ENCODE measurements around the gene VMAC.

The VMAC gene

GRCh38 chr19:5916181-5916708 lies 11.6 kb downstream of the VMAC start:
- Mint-ChIP-seq H3K4me3 (no peak overlapping the region), H3K27me3 (no peaks in the 10 kb centered on the region), H3K27ac (ENCODE audit: low read depth) (peak overlapping the region; percentile 53), H3K36me3 (ENCODE audit: insufficient read depth) (peaks cover 29% of the 10 kb centered on the region), H3K9me3 (no peaks in the 10 kb centered on the region), H3K4me1 (no peaks in the 10 kb centered on the region)
- no peak for DNase-seq (ENCODE audit: low spot score in 2 of 2)
- ATAC-seq (replicated peaks; ENCODE audit: extremely low read depth, poor library complexity, severe bottlenecking): no peak

DNA sequence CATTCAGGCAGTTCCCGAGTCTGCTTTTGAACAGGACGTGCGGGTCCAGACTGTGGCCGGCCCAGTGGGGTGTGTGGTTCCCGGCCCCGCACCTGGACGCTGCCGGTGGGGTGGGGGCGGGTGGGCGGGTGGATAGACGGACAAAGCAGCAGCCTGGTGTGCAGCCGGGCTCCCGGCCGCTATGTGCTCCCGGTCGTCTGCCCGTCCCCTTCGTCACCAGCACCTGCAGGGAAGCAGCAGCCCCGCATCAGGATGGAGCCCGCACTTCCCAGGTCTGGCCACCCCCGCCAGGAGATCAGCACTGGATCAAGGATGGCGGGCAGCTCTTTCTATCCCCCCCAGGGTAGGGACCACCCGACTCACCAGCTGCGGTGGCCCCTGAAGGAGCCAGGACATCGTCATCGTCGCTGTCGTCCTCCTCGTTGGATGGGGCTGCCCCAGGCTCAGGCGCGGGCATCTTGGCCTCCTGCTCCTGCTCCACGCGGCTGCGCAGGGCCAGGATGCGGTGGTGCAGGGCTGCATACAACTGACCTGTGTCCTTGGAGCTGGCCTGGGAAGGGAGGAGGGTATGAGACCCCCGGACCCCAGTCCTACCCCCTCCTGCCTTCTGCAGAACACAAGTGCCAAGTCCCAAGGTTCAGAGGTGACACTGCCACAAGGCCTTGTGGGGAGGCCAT lies 12.9 kb downstream of the VMAC start:
- Mint-ChIP-seq H3K9me3 (no peaks in the 10 kb centered on the region), H3K4me1 (no peaks in the 10 kb centered on the region), H3K4me3 (no peak overlapping the region), H3K27ac (ENCODE audit: low read depth) (no peak overlapping the region), H3K27me3 (no peaks in the 10 kb centered on the region), H3K36me3 (ENCODE audit: insufficient read depth) (peaks cover 34% of the 10 kb centered on the region)
- no peak for ATAC-seq (replicated peaks; ENCODE audit: extremely low read depth, poor library complexity, severe bottlenecking)
- DNase-seq (ENCODE audit: low spot score in 2 of 2): no peak

DNA sequence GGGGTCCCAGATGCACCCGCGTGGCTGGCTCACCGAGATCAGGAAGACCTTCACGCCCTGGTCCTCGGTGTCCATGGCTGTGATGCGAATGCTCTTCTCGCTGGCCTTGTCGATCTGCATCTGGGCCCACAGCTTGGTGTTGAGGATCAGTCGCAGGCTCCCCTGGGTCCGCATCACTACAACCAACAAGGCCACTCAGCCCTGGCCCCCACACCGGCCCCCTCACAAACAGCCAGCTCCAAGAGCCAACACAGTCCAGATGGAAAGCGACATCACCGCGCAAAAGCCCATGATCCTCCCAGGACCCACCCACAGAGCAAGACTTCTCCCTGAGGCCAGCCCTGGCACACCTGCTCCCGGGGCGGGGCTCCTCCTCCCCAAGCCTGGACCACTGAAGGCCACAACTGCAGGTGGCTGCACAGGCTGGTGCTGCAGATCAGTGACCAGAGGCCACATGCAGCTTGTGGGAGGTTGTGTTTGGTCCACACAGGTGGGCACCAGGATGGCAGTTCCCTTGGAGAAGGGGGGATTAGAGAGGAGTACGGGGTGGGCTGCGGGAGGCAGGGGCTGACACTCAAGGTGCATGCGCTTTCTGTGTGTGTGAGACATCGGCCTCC lies 13.9 kb downstream of the VMAC start:
- Mint-ChIP-seq H3K27ac (ENCODE audit: low read depth) (no peak overlapping the region), H3K27me3 (no peaks in the 10 kb centered on the region), H3K9me3 (no peaks in the 10 kb centered on the region), H3K4me1 (no peaks in the 10 kb centered on the region), H3K36me3 (ENCODE audit: insufficient read depth) (peaks cover 44% of the 10 kb centered on the region), H3K4me3 (no peak overlapping the region)
- ATAC-seq (replicated peaks; ENCODE audit: extremely low read depth, poor library complexity, severe bottlenecking): no peak
- no peak for DNase-seq (ENCODE audit: low spot score in 2 of 2)

DNA sequence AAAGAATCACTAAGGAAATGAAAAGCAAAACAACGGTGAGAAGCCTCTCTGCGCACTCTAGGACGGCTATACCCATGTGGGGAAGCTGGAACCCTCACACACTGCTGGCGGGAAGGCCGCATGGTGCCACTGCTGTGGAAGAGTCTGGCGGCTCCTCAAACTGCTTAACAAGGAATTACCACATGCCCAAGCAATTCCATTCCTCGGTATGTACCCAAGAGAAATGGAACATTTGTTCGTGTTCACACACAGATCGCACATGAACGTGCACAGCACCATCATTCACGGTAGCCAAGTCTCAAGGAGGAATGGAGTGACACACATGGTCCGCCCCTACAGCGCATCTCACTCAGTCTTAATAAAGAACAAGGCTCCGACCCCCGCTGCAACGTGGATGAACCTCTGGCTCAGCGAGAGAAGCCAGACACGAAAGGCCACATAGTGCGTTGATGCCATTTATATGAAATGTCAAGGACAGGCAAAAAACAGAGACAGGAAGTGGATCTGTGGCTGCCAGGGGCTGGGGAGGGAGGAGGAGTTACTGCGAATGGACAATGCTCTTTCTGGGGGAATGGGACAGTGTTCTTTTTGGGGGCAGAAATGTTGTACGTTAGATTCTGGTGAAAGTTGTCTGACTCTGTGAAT lies 17.0 kb downstream of the VMAC start:
- no peak for ATAC-seq (replicated peaks; ENCODE audit: extremely low read depth, poor library complexity, severe bottlenecking)
- H3K4me3 Mint-ChIP-seq: no peak overlapping the region
- H3K4me1 Mint-ChIP-seq: no peaks in the 10 kb centered on the region
- no peak overlapping the region for H3K27ac Mint-ChIP-seq (ENCODE audit: low read depth)
- H3K27me3 Mint-ChIP-seq: no peaks in the 10 kb centered on the region
- H3K36me3 Mint-ChIP-seq (ENCODE audit: insufficient read depth): peaks cover 48% of the 10 kb centered on the region
- no peak for DNase-seq (ENCODE audit: low spot score in 2 of 2)
- H3K9me3 Mint-ChIP-seq: no peaks in the 10 kb centered on the region

DNA sequence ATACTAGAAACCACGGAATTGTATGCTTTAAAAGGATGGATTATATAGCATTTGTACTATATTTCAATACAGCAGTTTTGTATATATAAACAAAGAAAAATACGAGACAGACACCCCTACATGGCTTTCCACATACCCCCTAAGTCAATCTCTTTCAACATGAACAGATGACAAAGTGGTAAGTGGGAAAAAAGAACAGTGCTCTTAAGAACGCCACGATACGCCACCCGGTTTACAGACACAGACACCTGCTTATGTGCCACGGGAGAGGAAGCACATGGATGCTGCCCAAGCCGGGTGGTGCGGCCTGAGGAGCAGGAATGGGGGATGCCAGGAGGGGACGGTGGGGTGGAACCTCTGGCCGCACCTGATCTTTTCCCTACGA lies 17.5 kb downstream of the VMAC start:
- Mint-ChIP-seq H3K9me3 (no peaks in the 10 kb centered on the region), H3K4me1 (no peaks in the 10 kb centered on the region), H3K36me3 (ENCODE audit: insufficient read depth) (peaks cover 46% of the 10 kb centered on the region), H3K27me3 (no peaks in the 10 kb centered on the region), H3K27ac (ENCODE audit: low read depth) (no peak overlapping the region), H3K4me3 (no peak overlapping the region)
- DNase-seq (ENCODE audit: low spot score in 2 of 2) (no peak), ATAC-seq (replicated peaks; ENCODE audit: extremely low read depth, poor library complexity, severe bottlenecking) (no peak)

DNA sequence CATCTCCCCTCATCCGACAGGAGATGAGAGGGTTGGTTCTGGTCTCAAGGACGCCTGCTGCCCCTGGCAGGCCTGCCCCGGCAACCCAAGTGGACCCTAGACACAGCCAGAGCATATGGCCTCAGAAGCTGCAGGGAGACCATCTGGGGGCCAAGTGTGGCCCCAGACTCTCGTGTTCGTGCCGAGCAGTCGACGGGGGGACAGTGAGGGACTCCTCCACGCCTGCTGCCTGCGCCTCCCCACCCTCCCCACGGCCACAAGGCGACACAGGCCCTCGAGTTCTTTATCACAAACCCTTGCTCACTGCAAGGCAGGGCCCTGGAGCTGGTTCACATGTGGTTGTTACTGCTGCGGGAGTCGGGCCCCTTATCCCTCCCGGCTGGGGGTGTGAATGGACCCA lies 18.7 kb downstream of the VMAC start:
- DNase-seq (ENCODE audit: low spot score in 2 of 2) (no peak), ATAC-seq (replicated peaks; ENCODE audit: extremely low read depth, poor library complexity, severe bottlenecking) (no peak)
- H3K27ac Mint-ChIP-seq (ENCODE audit: low read depth): no peak overlapping the region
- no peak overlapping the region for H3K4me3 Mint-ChIP-seq
- H3K27me3 Mint-ChIP-seq: no peaks in the 10 kb centered on the region
- H3K9me3 Mint-ChIP-seq: no peaks in the 10 kb centered on the region
- H3K36me3 Mint-ChIP-seq (ENCODE audit: insufficient read depth): peaks cover 53% of the 10 kb centered on the region
- H3K4me1 Mint-ChIP-seq: no peaks in the 10 kb centered on the region

- ATAC-seq (replicated peaks; ENCODE audit: extremely low read depth, poor library complexity, severe bottlenecking) (no peak), DNase-seq (ENCODE audit: low spot score in 2 of 2) (no peak)
- Mint-ChIP-seq H3K36me3 (ENCODE audit: insufficient read depth) (peaks cover 38% of the 10 kb centered on the region), H3K4me1 (no peaks in the 10 kb centered on the region), H3K27ac (ENCODE audit: low read depth) (no peak overlapping the region), H3K9me3 (no peaks in the 10 kb centered on the region), H3K27me3 (no peaks in the 10 kb centered on the region), H3K4me3 (no peak overlapping the region)
Observed at GRCh38 chr19:5925830-5926427, 21.3 kb downstream of the VMAC start.

- no peaks in the 10 kb centered on the region for H3K9me3 Mint-ChIP-seq
- no peaks in the 10 kb centered on the region for H3K4me1 Mint-ChIP-seq
- peaks cover 40% of the 10 kb centered on the region for H3K36me3 Mint-ChIP-seq (ENCODE audit: insufficient read depth)
- no peak overlapping the region for H3K4me3 Mint-ChIP-seq
- ATAC-seq (replicated peaks; ENCODE audit: extremely low read depth, poor library complexity, severe bottlenecking): no peak
- DNase-seq (ENCODE audit: low spot score in 2 of 2): no peak
- no peaks in the 10 kb centered on the region for H3K27me3 Mint-ChIP-seq
- no peak overlapping the region for H3K27ac Mint-ChIP-seq (ENCODE audit: low read depth)
Observed at GRCh38 chr19:5926641-5927440, 22.2 kb downstream of the VMAC start.

- H3K27ac Mint-ChIP-seq (ENCODE audit: low read depth): no peak overlapping the region
- H3K27me3 Mint-ChIP-seq: no peaks in the 10 kb centered on the region
- H3K4me3 Mint-ChIP-seq: no peak overlapping the region
- peaks cover 39% of the 10 kb centered on the region for H3K36me3 Mint-ChIP-seq (ENCODE audit: insufficient read depth)
- no peak for ATAC-seq (replicated peaks; ENCODE audit: extremely low read depth, poor library complexity, severe bottlenecking)
- no peaks in the 10 kb centered on the region for H3K4me1 Mint-ChIP-seq
- no peaks in the 10 kb centered on the region for H3K9me3 Mint-ChIP-seq
- DNase-seq (ENCODE audit: low spot score in 2 of 2): no peak
Observed at GRCh38 chr19:5927441-5927821, 22.8 kb downstream of the VMAC start.

- Mint-ChIP-seq H3K9me3 (no peaks in the 10 kb centered on the region), H3K27ac (ENCODE audit: low read depth) (no peak overlapping the region), H3K36me3 (ENCODE audit: insufficient read depth) (peaks cover 27% of the 10 kb centered on the region), H3K27me3 (no peaks in the 10 kb centered on the region), H3K4me1 (no peaks in the 10 kb centered on the region), H3K4me3 (no peak overlapping the region)
- no peak for ATAC-seq (replicated peaks; ENCODE audit: extremely low read depth, poor library complexity, severe bottlenecking)
- no peak for DNase-seq (ENCODE audit: low spot score in 2 of 2)
Observed at GRCh38 chr19:5929179-5929578, 24.5 kb downstream of the VMAC start.

GRCh38 chr19:5929625-5930024 lies 25.0 kb downstream of the VMAC start:
- ATAC-seq (replicated peaks; ENCODE audit: extremely low read depth, poor library complexity, severe bottlenecking): no peak
- Mint-ChIP-seq H3K4me3 (no peak overlapping the region), H3K4me1 (peaks cover 3% of the 10 kb centered on the region), H3K9me3 (no peaks in the 10 kb centered on the region), H3K36me3 (ENCODE audit: insufficient read depth) (peaks cover 27% of the 10 kb centered on the region), H3K27me3 (no peaks in the 10 kb centered on the region), H3K27ac (ENCODE audit: low read depth) (no peak overlapping the region)
- DNase-seq (ENCODE audit: low spot score in 2 of 2): no peak

GRCh38 chr19:5931251-5931650 lies 26.6 kb downstream of the VMAC start:
- Mint-ChIP-seq H3K27me3 (no peaks in the 10 kb centered on the region), H3K4me1 (peaks cover 14% of the 10 kb centered on the region), H3K36me3 (ENCODE audit: insufficient read depth) (peaks cover 29% of the 10 kb centered on the region), H3K27ac (ENCODE audit: low read depth) (no peak overlapping the region), H3K9me3 (no peaks in the 10 kb centered on the region), H3K4me3 (no peak overlapping the region)
- DNase-seq (ENCODE audit: low spot score in 2 of 2) (no peak), ATAC-seq (replicated peaks; ENCODE audit: extremely low read depth, poor library complexity, severe bottlenecking) (no peak)
